ENCODE data around the gene PLPP2. TPM values are rescaled to one million over a fixed set of nuclear protein-coding genes. Genes with fewer than 3 reads are reported as not detected.
"Not testable (repeated sequence)": the region's sequence is repeated elsewhere in the genome, so short reads cannot be mapped to it uniquely, and the experiment has no call there.

Gene PLPP2
- total RNA-seq, 5 donors from 2014 or later (not counting 1 experiment from before 2014, with no cell fraction given), result 0.23 to 2.3 (median 1.1) TPM

GRCh38 chr19:262125-262524 lies 29.1 kb downstream of the PLPP2 start:
- Mint-ChIP-seq H3K4me3 (no peak overlapping the region), H3K36me3 (no peaks in the 10 kb centered on the region), H3K9me3 (no peaks in the 10 kb centered on the region), H3K4me1 (peaks cover 5 to 7% (median 6%) of the 10 kb centered on the region in 3 donors), H3K27ac (no peak overlapping the region), H3K27me3 (peaks cover 33 to 46% of the 10 kb centered on the region in 2 donors)
- ChIA-PET CTCF (no interaction called here), POLR2A (no interaction called here)
- no peak overlapping the region for H3K27ac ChIP-seq (ENCODE audit: low read length)
- ATAC-seq (replicated peaks in 1 of 4) (no peak), DNase-seq (no peak)
- no CpG with 5 or more reads among the region's 1 CpG for WGBS (ENCODE audit: insufficient coverage)
- no peaks in the 10 kb centered on the region for H3K9me3 ChIP-seq
- no peak overlapping the region for H3K4me3 ChIP-seq (ENCODE audit: control insufficient read depth in 1 of 2, extremely low read depth in 1 of 2, low read length in 1 of 2)
- H3K36me3 ChIP-seq (ENCODE audit: control insufficient read depth in 2 of 2, extremely low read depth in 1 of 2, insufficient read depth in 1 of 2, low read length in 1 of 2), result no peaks in the 10 kb centered on the region
- peaks cover 2 to 6% of the 10 kb centered on the region in 2 experiments for H3K4me1 ChIP-seq (ENCODE audit: control insufficient read depth in 1 of 2, extremely low read depth in 1 of 2, insufficient read depth in 2 of 2, low read length in 2 of 2)
- peaks cover 8 to 16% of the 10 kb centered on the region in 2 experiments for H3K27me3 ChIP-seq (replicated peaks in 1 of 2; ENCODE audit: control insufficient read depth in 2 of 2, extremely low read depth in 1 of 2, insufficient read depth in 2 of 2, low read length in 1 of 2)

GRCh38 chr19:256804-257203 lies 34.4 kb downstream of the PLPP2 start:
- POLR2A ChIA-PET; H3K4me1 Mint-ChIP-seq; H3K27ac ChIP-seq (ENCODE audit: low read length); CTCF ChIA-PET; H3K4me3 Mint-ChIP-seq; H3K9me3 Mint-ChIP-seq; DNase-seq; H3K4me3 ChIP-seq (ENCODE audit: control insufficient read depth in 1 of 2, extremely low read depth in 1 of 2, low read length in 1 of 2); ATAC-seq (replicated peaks in 1 of 4); H3K27me3 ChIP-seq (replicated peaks in 1 of 2; ENCODE audit: control insufficient read depth in 2 of 2, extremely low read depth in 1 of 2, insufficient read depth in 2 of 2, low read length in 1 of 2); H3K4me1 ChIP-seq (ENCODE audit: control insufficient read depth in 1 of 2, extremely low read depth in 1 of 2, insufficient read depth in 2 of 2, low read length in 2 of 2); H3K36me3 ChIP-seq (ENCODE audit: control insufficient read depth in 2 of 2, extremely low read depth in 1 of 2, insufficient read depth in 1 of 2, low read length in 1 of 2); H3K36me3 Mint-ChIP-seq; H3K9me3 ChIP-seq: not testable (repeated sequence)
- H3K27ac Mint-ChIP-seq, result peak overlapping the region in 1 of 2 donors; percentile 51
- H3K27me3 Mint-ChIP-seq, result peaks cover 44 to 52% of the 10 kb centered on the region in 2 donors
- no CpG with 5 or more reads among the region's 3 CpGs for WGBS (ENCODE audit: insufficient coverage)

GRCh38 chr19:252421-253186 lies 38.6 kb downstream of the PLPP2 start:
- H3K27ac ChIP-seq (ENCODE audit: low read length); CTCF ChIA-PET; H3K36me3 Mint-ChIP-seq; H3K4me3 ChIP-seq (ENCODE audit: control insufficient read depth in 1 of 2, extremely low read depth in 1 of 2, low read length in 1 of 2); H3K9me3 ChIP-seq; DNase-seq; H3K36me3 ChIP-seq (ENCODE audit: control insufficient read depth in 2 of 2, extremely low read depth in 1 of 2, insufficient read depth in 1 of 2, low read length in 1 of 2); ATAC-seq (replicated peaks in 1 of 4); H3K4me1 Mint-ChIP-seq; POLR2A ChIA-PET; H3K9me3 Mint-ChIP-seq; H3K27ac Mint-ChIP-seq; H3K27me3 ChIP-seq (replicated peaks in 1 of 2; ENCODE audit: control insufficient read depth in 2 of 2, extremely low read depth in 1 of 2, insufficient read depth in 2 of 2, low read length in 1 of 2); H3K4me1 ChIP-seq (ENCODE audit: control insufficient read depth in 1 of 2, extremely low read depth in 1 of 2, insufficient read depth in 2 of 2, low read length in 2 of 2); H3K4me3 Mint-ChIP-seq: not testable (repeated sequence)
- peaks cover 38 to 42% of the 10 kb centered on the region in 2 donors for H3K27me3 Mint-ChIP-seq
- WGBS (ENCODE audit: insufficient coverage), result no CpG with 5 or more reads among the region's 7 CpGs

- DNase-seq (peak in 4 of 35 experiments; percentile 0 to 19 (median 6)), ATAC-seq (replicated peaks in 1 of 4) (no peak)
- Histone ChIP-seq H3K36me3 (ENCODE audit: control insufficient read depth in 2 of 2, extremely low read depth in 1 of 2, insufficient read depth in 1 of 2, low read length in 1 of 2) (no peaks in the 10 kb centered on the region), H3K4me1 (ENCODE audit: control insufficient read depth in 1 of 2, extremely low read depth in 1 of 2, insufficient read depth in 2 of 2, low read length in 2 of 2) (no peaks in the 10 kb centered on the region), H3K9me3 (no peaks in the 10 kb centered on the region), H3K27me3 (replicated peaks in 1 of 2; ENCODE audit: control insufficient read depth in 2 of 2, extremely low read depth in 1 of 2, insufficient read depth in 2 of 2, low read length in 1 of 2) (no peaks in the 10 kb centered on the region), H3K27ac (ENCODE audit: low read length) (no peak overlapping the region), H3K4me3 (ENCODE audit: control insufficient read depth in 1 of 2, extremely low read depth in 1 of 2, low read length in 1 of 2) (no peak overlapping the region)
- no peak overlapping the region for H3K27ac Mint-ChIP-seq
- CTCF ChIA-PET, result no interaction called here
- no peak overlapping the region for H3K4me3 Mint-ChIP-seq
- H3K27me3 Mint-ChIP-seq, result peaks cover 1% of the 10 kb centered on the region in 2 donors
- WGBS (ENCODE audit: insufficient coverage), result 88% methylated on average over 34 of the region's 48 CpGs
- H3K36me3 Mint-ChIP-seq, result no peaks in the 10 kb centered on the region
- POLR2A ChIA-PET, result no interaction called here
- H3K9me3 Mint-ChIP-seq, result no peaks in the 10 kb centered on the region
- no peaks in the 10 kb centered on the region for H3K4me1 Mint-ChIP-seq
These were observed 44.7 kb downstream of the PLPP2 start for GRCh38 chr19:246551-246950.

GRCh38 chr19:245900-246299 lies 45.3 kb downstream of the PLPP2 start:
- H3K36me3 ChIP-seq (ENCODE audit: control insufficient read depth in 2 of 2, extremely low read depth in 1 of 2, insufficient read depth in 1 of 2, low read length in 1 of 2); H3K27ac ChIP-seq (ENCODE audit: low read length); H3K9me3 Mint-ChIP-seq; H3K36me3 Mint-ChIP-seq; H3K4me3 Mint-ChIP-seq; CTCF ChIA-PET; ATAC-seq (replicated peaks in 1 of 4); H3K4me1 ChIP-seq (ENCODE audit: control insufficient read depth in 1 of 2, extremely low read depth in 1 of 2, insufficient read depth in 2 of 2, low read length in 2 of 2); H3K4me3 ChIP-seq (ENCODE audit: control insufficient read depth in 1 of 2, extremely low read depth in 1 of 2, low read length in 1 of 2); POLR2A ChIA-PET; H3K27me3 Mint-ChIP-seq; H3K4me1 Mint-ChIP-seq; H3K27me3 ChIP-seq (replicated peaks in 1 of 2; ENCODE audit: control insufficient read depth in 2 of 2, extremely low read depth in 1 of 2, insufficient read depth in 2 of 2, low read length in 1 of 2); H3K27ac Mint-ChIP-seq; H3K9me3 ChIP-seq: not testable (repeated sequence)
- WGBS (ENCODE audit: insufficient coverage), result 83% methylated on average over 6 of the region's 13 CpGs
- peak in 1 of 35 experiments; percentile 6 for DNase-seq

- no peaks in the 10 kb centered on the region for H3K27me3 Mint-ChIP-seq
- no peak overlapping the region for H3K4me3 Mint-ChIP-seq
- Histone ChIP-seq H3K27ac (ENCODE audit: low read length) (no peak overlapping the region), H3K9me3 (no peaks in the 10 kb centered on the region), H3K27me3 (replicated peaks in 1 of 2; ENCODE audit: control insufficient read depth in 2 of 2, extremely low read depth in 1 of 2, insufficient read depth in 2 of 2, low read length in 1 of 2) (no peaks in the 10 kb centered on the region), H3K4me1 (ENCODE audit: control insufficient read depth in 1 of 2, extremely low read depth in 1 of 2, insufficient read depth in 2 of 2, low read length in 2 of 2) (no peaks in the 10 kb centered on the region), H3K36me3 (ENCODE audit: control insufficient read depth in 2 of 2, extremely low read depth in 1 of 2, insufficient read depth in 1 of 2, low read length in 1 of 2) (no peaks in the 10 kb centered on the region), H3K4me3 (ENCODE audit: control insufficient read depth in 1 of 2, extremely low read depth in 1 of 2, low read length in 1 of 2) (no peak overlapping the region)
- no peaks in the 10 kb centered on the region for H3K9me3 Mint-ChIP-seq
- no peaks in the 10 kb centered on the region for H3K36me3 Mint-ChIP-seq
- WGBS (ENCODE audit: insufficient coverage), result 100% methylated on average over 1 of the region's 2 CpGs
- ChIA-PET POLR2A (no interaction called here), CTCF (no interaction called here)
- no peak for ATAC-seq (replicated peaks in 1 of 4)
- no peaks in the 10 kb centered on the region for H3K4me1 Mint-ChIP-seq
- DNase-seq, result no peak
- H3K27ac Mint-ChIP-seq, result no peak overlapping the region
These were observed 45.7 kb downstream of the PLPP2 start for GRCh38 chr19:245457-245856.
